Activated naive CD8-positive, alpha-beta T cell treated with anti-CD3 and anti-CD28 coated beads, Interleukin-2, amount 10 ng/mL, durations not matched to agents 7 days and 5 days (primary cell): ENCODE results near the gene GRM6. TPM values are rescaled to one million over a fixed set of nuclear protein-coding genes. Genes with fewer than 3 reads are reported as not detected.

Experiments used
- ATAC-seq: fragments of 150-1000 bp; cut with Tn5 transposase; one replicate; pipeline ENCODE4 v1.10.0; 2021; ENCODE audit warnings: low read depth, moderate library complexity
- POLR2A ChIA-PET: fragments of 350-600 bp; sonication (Branson Sonifier 250); formaldehyde crosslinking; loops from one replicate; lab custom pipeline; 2021; ENCODE audit warnings: antibody characterized with exemption; lab: Charles Lee
- DNase-seq: peaks from one replicate; pipeline ENCODE4 v3.0.0; 2021
- H3K27ac Mint-ChIP-seq: one replicate; pipeline ENCODE4 v1.8.0; 2022; ENCODE audit warnings: mild to moderate bottlenecking, mixed read lengths
- H3K27me3 Mint-ChIP-seq: one replicate; pipeline ENCODE4 v1.8.0; 2022; ENCODE audit warnings: mild to moderate bottlenecking, moderate library complexity, mixed read lengths
- H3K36me3 Mint-ChIP-seq: one replicate; pipeline ENCODE4 v1.8.0; 2021; ENCODE audit warnings: mild to moderate bottlenecking, mixed read lengths
- H3K4me1 Mint-ChIP-seq: one replicate; pipeline ENCODE4 v1.8.0; 2021; ENCODE audit warnings: mixed read lengths
- H3K4me3 Mint-ChIP-seq: one replicate; pipeline ENCODE4 v1.8.0; 2022; ENCODE audit warnings: mild to moderate bottlenecking, moderate library complexity, mixed read lengths
- H3K9me3 Mint-ChIP-seq: one replicate; pipeline ENCODE4 v1.8.0; 2021; ENCODE audit warnings: mixed read lengths
- total RNA-seq, 2 experiments: library from RNA; stranded (reverse); gene quantifications; one replicate each; pipeline ENCODE4 v1.2.3, GENCODE V29; 2021

GRM6 gene
- total RNA-seq, 2 experiments from 2014 or later: not detected

- Mint-ChIP-seq H3K36me3 (peaks cover 4% of the 10 kb centered on the region), H3K27ac (no peak overlapping the region), H3K4me1 (peaks cover 4% of the 10 kb centered on the region), H3K27me3 (peaks cover 28% of the 10 kb centered on the region), H3K4me3 (no peak overlapping the region), H3K9me3 (peaks cover 16% of the 10 kb centered on the region)
- ATAC-seq: no peak
- no peak for DNase-seq
- POLR2A ChIA-PET: interaction anchor here (0.6 kb wide), 1 partner anchor 13 kb away, joined by 4 read pairs; no protein-coding TSS in a partner anchor
Observed at GRCh38 chr5:178991190-178992145, 3.7 kb downstream of the GRM6 start.

GRCh38 chr5:178990491-178990890 is 4.6 kb downstream of the GRM6 start:
- Mint-ChIP-seq H3K27me3 (peaks cover 24% of the 10 kb centered on the region), H3K4me3 (no peak overlapping the region), H3K27ac (no peak overlapping the region), H3K4me1 (peaks cover 2% of the 10 kb centered on the region), H3K9me3 (peaks cover 15% of the 10 kb centered on the region), H3K36me3 (peaks cover 2% of the 10 kb centered on the region)
- DNase-seq: no peak
- no peak for ATAC-seq
- POLR2A ChIA-PET: no interaction called here

GRCh38 chr5:178989311-178989710 is 5.8 kb downstream of the GRM6 start:
- H3K4me1 Mint-ChIP-seq: no peaks in the 10 kb centered on the region
- peaks cover 19% of the 10 kb centered on the region for H3K27me3 Mint-ChIP-seq
- no peak overlapping the region for H3K27ac Mint-ChIP-seq
- no peak for DNase-seq
- H3K4me3 Mint-ChIP-seq: no peak overlapping the region
- peaks cover 13% of the 10 kb centered on the region for H3K9me3 Mint-ChIP-seq
- no peaks in the 10 kb centered on the region for H3K36me3 Mint-ChIP-seq
- no peak for ATAC-seq
- POLR2A ChIA-PET: no interaction called here

GRCh38 chr5:178988436-178989220 is 6.5 kb downstream of the GRM6 start:
- Mint-ChIP-seq H3K27me3 (peaks cover 13% of the 10 kb centered on the region), H3K27ac (no peak overlapping the region), H3K9me3 (peaks cover 13% of the 10 kb centered on the region), H3K4me3 (no peak overlapping the region), H3K36me3 (no peaks in the 10 kb centered on the region), H3K4me1 (no peaks in the 10 kb centered on the region)
- ATAC-seq (no peak), DNase-seq (no peak)
- POLR2A ChIA-PET: no interaction called here

- no peak for ATAC-seq
- peak overlapping the region; percentile 30 for H3K27ac Mint-ChIP-seq
- DNase-seq: no peak
- peaks cover 12% of the 10 kb centered on the region for H3K9me3 Mint-ChIP-seq
- no peak overlapping the region for H3K4me3 Mint-ChIP-seq
- H3K36me3 Mint-ChIP-seq: no peaks in the 10 kb centered on the region
- H3K4me1 Mint-ChIP-seq: no peaks in the 10 kb centered on the region
- POLR2A ChIA-PET: no interaction called here
- no peaks in the 10 kb centered on the region for H3K27me3 Mint-ChIP-seq
Observed at GRCh38 chr5:178986326-178986960, 8.7 kb downstream of the GRM6 start.

- Mint-ChIP-seq H3K9me3 (peaks cover 21% of the 10 kb centered on the region), H3K4me3 (no peak overlapping the region), H3K4me1 (no peaks in the 10 kb centered on the region), H3K27ac (no peak overlapping the region), H3K27me3 (no peaks in the 10 kb centered on the region), H3K36me3 (no peaks in the 10 kb centered on the region)
- DNase-seq (no peak), ATAC-seq (no peak)
- POLR2A ChIA-PET: no interaction called here
Observed at GRCh38 chr5:178984145-178985072, 10.7 kb downstream of the GRM6 start.

- H3K36me3 Mint-ChIP-seq: no peaks in the 10 kb centered on the region
Observed at GRCh38 chr5:178983728-178984127, 11.4 kb downstream of the GRM6 start.

GRCh38 chr5:178982941-178983340 is 12.2 kb downstream of the GRM6 start:
- no peaks in the 10 kb centered on the region for H3K36me3 Mint-ChIP-seq
- POLR2A ChIA-PET: no interaction called here
- H3K27ac Mint-ChIP-seq: no peak overlapping the region
- peaks cover 24% of the 10 kb centered on the region for H3K9me3 Mint-ChIP-seq
- H3K4me1 Mint-ChIP-seq: no peaks in the 10 kb centered on the region
- H3K4me3 Mint-ChIP-seq: no peak overlapping the region
- H3K27me3 Mint-ChIP-seq: no peaks in the 10 kb centered on the region
- ATAC-seq (no peak), DNase-seq (no peak)

More at GRCh38 chr5:178983728-178984127, 11.4 kb downstream of the GRM6 start:
- ATAC-seq: no peak
- Mint-ChIP-seq H3K27me3 (no peaks in the 10 kb centered on the region), H3K4me3 (no peak overlapping the region), H3K9me3 (peaks cover 23% of the 10 kb centered on the region), H3K27ac (no peak overlapping the region), H3K4me1 (no peaks in the 10 kb centered on the region)
- DNase-seq: no peak
- POLR2A ChIA-PET: no interaction called here

- Mint-ChIP-seq H3K27ac (no peak overlapping the region), H3K27me3 (no peaks in the 10 kb centered on the region), H3K4me3 (no peak overlapping the region), H3K36me3 (no peaks in the 10 kb centered on the region), H3K4me1 (no peaks in the 10 kb centered on the region), H3K9me3 (peaks cover 25% of the 10 kb centered on the region)
- DNase-seq (no peak), ATAC-seq (no peak)
- POLR2A ChIA-PET: no interaction called here
Observed at GRCh38 chr5:178981381-178981780, 13.7 kb downstream of the GRM6 start.

- POLR2A ChIA-PET: no interaction called here
- H3K27me3 Mint-ChIP-seq: no peaks in the 10 kb centered on the region
- H3K4me1 Mint-ChIP-seq: no peaks in the 10 kb centered on the region
- ATAC-seq (no peak), DNase-seq (no peak)
- H3K27ac Mint-ChIP-seq: no peak overlapping the region
- peaks cover 49% of the 10 kb centered on the region for H3K9me3 Mint-ChIP-seq
- H3K36me3 Mint-ChIP-seq: peaks cover 1% of the 10 kb centered on the region
- H3K4me3 Mint-ChIP-seq: no peak overlapping the region
Observed at GRCh38 chr5:178965465-178966055, 29.6 kb downstream of the GRM6 start.

GRCh38 chr5:178941361-178941760 is 53.8 kb downstream of the GRM6 start:
- peaks cover 8% of the 10 kb centered on the region for H3K36me3 Mint-ChIP-seq
- H3K27ac Mint-ChIP-seq: no peak overlapping the region
- no peak for DNase-seq
- no peak overlapping the region for H3K4me3 Mint-ChIP-seq
- no peaks in the 10 kb centered on the region for H3K4me1 Mint-ChIP-seq
- POLR2A ChIA-PET: no interaction called here
- peaks cover 45% of the 10 kb centered on the region for H3K9me3 Mint-ChIP-seq
- ATAC-seq: no peak
- H3K27me3 Mint-ChIP-seq: peaks cover 11% of the 10 kb centered on the region
